NCI-H460 (cell line): Measurements from ENCODE around the gene TTR. TPM values are rescaled to one million over a fixed set of nuclear protein-coding genes. Genes with fewer than 3 reads are reported as not detected.

Experiments
- total RNA-seq: library from RNA; depleted of rRNA; stranded (reverse); fragments of >200 nt; shearing (Covaris generic); gene quantifications from 2 replicates; pipeline ENCODE4 v1.2.3, GENCODE V29; 2014; rRNA removed

The TTR gene
- total RNA-seq, 1 experiment from 2014 or later = not detected

Other genes with a start within 250 kb of the TTR start
- gene DSG4, start 215.1 kb upstream of the TTR start, total RNA-seq = not detected in 2 replicates
- not detected in 2 replicates for gene DSG3, start 144.1 kb upstream of the TTR start, total RNA-seq
- gene DSG2, start 93.7 kb upstream of the TTR start, total RNA-seq = 33.9 and 39.1 TPM in 2 replicates
- 17.4 and 21.4 TPM in 2 replicates for gene B4GALT6, start 92.7 kb downstream of the TTR start, total RNA-seq
- not detected in 2 replicates for gene SLC25A52, start 169.0 kb downstream of the TTR start, total RNA-seq